Muscle layer of colon (tissue), 2 donors: ENCODE data around the gene DSP.

Experiments
- H3K27ac ChIP-seq: one replicate; pipeline ENCODE4 v1.7.0; 2013; ENCODE audit warnings: low read depth, mild to moderate bottlenecking, low read length, moderate library complexity
- H3K27me3 ChIP-seq, 2 donors: one replicate each; pipeline ENCODE4 v1.7.0; 2013; ENCODE audit warnings: low read length in 2 of 2, mild to moderate bottlenecking in 2 of 2; ENCODE audit not compliant: insufficient read depth in 2 of 2, control insufficient read depth in 1 of 2
- H3K36me3 ChIP-seq: one replicate; pipeline ENCODE4 v1.7.0; 2013; ENCODE audit warnings: mild to moderate bottlenecking, low read length; ENCODE audit not compliant: insufficient read depth
- H3K4me1 ChIP-seq: one replicate; pipeline ENCODE4 v1.7.0; 2013; ENCODE audit warnings: mild to moderate bottlenecking, low read length; ENCODE audit not compliant: insufficient read depth
- H3K4me3 ChIP-seq, 2 donors: one replicate each; pipeline ENCODE4 v1.7.0; 2013; ENCODE audit warnings: low read length in 2 of 2, low read depth in 1 of 2, mild to moderate bottlenecking in 1 of 2, moderate library complexity in 1 of 2
- H3K9ac ChIP-seq: one replicate; pipeline ENCODE4 v1.7.0; 2013; ENCODE audit warnings: low read length
- H3K9me3 ChIP-seq: one replicate; pipeline ENCODE4 v1.7.0; 2013; ENCODE audit warnings: mild to moderate bottlenecking, low read length
- donor health status: abdominal sarcoma.
- donor health status: Adenocarcinoma of cecum.

DSP gene

DNA sequence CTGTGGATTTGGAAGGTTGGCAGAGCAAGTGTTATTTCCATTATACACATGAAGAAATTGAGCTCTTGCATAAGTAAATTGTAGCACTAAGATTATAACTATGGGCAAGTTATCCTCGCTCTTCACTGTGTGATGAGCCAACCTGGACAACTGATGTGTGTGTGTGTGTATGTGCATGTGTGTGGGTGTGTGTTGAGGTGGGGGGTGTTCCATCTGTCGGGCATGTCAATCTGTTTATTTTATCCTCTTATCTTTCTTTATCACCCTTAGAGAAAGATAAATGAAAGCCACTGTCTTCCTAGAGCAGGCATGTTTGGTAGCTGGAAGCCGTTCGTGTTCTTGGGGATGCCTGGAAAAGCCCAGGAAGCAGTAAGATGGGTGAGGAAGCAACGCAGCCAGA, 3.0 kb upstream of the DSP start:
- Histone ChIP-seq H3K9me3 (no peaks in the 10 kb centered on the region), H3K27me3 (peaks cover 38 to 55% of the 10 kb centered on the region in 2 donors), H3K9ac (no peak overlapping the region), H3K27ac (no peak overlapping the region), H3K4me1 (peaks cover 8% of the 10 kb centered on the region), H3K36me3 (no peaks in the 10 kb centered on the region), H3K4me3 (no peak overlapping the region)

DNA sequence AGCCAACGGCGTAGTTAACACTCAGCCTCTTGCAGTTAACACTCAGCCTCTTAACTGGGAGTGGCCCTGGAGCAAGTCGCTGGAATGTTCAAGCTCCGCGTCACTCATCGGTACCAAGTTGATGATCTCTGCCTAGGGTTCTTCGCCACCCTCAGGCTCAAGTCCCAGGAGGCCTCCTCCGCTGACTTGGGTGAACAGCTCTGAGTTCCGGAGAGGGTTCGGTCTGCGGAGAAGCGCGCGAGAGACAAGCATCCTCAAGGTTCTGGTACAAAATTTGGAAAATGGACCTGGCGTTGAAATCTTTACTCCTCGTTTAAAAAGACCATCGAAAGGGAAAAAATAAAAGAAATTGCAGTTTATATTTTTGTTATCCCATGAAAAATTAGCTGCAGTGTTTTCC, 876 bp upstream of the DSP start:
- H3K9me3 ChIP-seq = no peaks in the 10 kb centered on the region
- peaks cover 8% of the 10 kb centered on the region for H3K4me1 ChIP-seq
- H3K4me3 ChIP-seq = peak overlapping the region in 1 of 2 donors; percentile 23
- peaks cover 34 to 55% of the 10 kb centered on the region in 2 donors for H3K27me3 ChIP-seq
- H3K36me3 ChIP-seq = no peaks in the 10 kb centered on the region
- no peak overlapping the region for H3K27ac ChIP-seq
- no peak overlapping the region for H3K9ac ChIP-seq

DNA sequence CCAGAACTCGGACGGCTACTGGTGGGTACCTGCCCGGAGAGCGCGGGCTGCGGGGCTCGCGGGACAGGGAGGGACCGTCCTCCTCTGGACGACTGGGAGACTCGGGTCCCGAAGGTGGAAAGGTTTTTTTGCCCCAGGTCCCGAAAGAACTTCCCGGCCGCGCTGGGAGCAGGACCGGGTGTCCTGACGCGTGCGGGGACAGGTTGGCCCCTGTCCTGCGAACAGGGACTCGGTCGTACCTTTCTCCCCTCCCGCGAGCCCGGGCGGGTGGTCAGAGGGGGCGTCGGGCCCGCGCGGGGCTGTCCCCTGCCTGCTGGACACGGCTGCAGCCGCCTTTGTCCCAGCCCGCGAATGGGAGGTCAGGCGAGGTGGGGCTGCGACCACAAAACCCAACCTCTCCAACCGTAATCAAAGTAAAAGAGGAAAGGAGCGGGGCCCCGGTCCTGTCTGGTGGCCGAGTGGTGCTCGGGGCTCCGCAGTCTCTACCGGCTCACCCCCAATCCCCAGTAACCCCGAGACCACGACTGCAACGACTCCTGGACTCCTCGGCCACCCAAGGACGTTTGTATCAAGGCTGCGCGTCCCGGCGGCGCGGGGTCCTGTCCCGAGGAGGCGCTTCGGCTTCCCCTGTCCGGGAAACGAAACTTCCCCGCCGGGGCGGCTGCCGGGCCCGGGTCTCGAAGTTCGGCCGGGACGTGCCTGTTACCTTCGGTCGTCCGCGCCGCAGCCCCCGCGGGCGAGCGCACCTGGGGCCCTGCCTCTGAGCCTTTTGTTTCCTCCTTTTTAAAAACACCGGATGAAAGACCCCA, 798 bp downstream of the DSP start:
- H3K4me1 ChIP-seq = peaks cover 8% of the 10 kb centered on the region
- no peaks in the 10 kb centered on the region for H3K9me3 ChIP-seq
- peak overlapping the region; percentile 55 to 59 for H3K4me3 ChIP-seq
- H3K27me3 ChIP-seq = peaks cover 29 to 50% of the 10 kb centered on the region in 2 donors
- H3K27ac ChIP-seq = no peak overlapping the region
- no peak overlapping the region for H3K9ac ChIP-seq
- H3K36me3 ChIP-seq = no peaks in the 10 kb centered on the region

DNA sequence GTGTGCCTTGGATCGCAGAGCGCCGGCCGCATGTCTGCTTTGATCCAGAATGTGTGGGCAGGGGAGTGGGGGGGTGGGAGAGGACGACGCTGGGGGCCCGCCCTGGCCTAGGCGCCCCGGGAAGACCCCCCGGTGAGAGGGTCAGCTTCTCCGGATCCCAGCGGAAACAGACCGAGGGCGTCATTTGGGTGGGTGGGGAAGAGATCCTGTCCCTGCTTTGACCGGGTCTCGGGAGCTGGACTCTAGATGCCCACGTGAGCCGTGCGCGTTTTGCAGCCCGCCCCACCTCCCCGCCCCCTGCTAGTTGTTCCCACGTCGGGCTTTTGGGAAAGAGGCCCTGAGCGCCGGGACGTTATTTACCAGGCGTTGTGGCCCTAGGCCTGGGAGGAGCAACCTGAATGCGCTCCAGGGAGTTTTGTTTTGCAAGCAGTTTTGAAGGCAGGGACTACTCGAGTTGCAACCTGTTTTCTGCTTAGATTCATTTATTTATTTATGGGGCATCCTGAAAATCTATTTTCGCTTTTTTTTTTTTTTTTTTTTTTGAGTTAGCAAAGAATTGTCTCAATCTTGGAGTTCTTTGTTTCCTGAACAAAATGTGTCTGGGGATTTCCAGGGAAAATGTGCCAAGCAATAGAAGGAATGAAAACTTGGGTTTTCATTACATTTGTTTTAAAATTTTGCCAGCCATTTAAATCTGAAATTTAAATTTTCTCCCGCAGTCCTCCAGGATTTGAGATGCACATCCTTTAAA, 1.6 kb downstream of the DSP start:
- no peak overlapping the region for H3K27ac ChIP-seq
- no peak overlapping the region for H3K9ac ChIP-seq

DNA sequence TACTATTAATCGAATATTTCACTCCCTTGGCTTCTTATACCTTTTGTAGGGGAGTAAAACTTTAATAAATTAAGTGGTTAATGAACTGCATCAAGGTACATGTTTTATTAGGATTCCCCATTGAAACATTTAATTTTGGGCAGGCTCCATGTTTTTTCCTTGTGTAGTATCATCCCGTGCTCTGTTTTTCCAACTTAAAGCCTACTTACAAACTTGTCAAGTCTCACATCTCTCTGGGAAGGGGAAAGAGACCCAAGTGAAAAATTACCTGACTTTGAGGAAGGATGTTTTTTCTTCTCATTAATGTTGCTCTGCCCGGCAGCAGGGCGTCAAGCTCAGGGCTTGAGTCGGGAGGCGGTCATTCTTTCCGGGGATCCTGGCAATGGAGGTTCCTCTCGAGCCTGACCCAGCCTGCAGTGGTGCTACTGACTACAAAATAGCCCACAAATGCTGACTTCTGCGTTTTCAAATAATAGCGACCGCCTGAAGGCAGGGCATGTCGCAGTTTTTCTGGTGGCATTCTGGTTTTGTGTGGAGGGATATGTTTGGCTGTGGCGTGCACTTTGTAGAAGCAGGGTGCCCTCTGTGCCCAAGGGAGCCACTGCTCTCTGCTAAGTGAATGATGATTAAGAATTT, 2.4 kb downstream of the DSP start:
- Histone ChIP-seq H3K27me3 (peaks cover 20 to 39% of the 10 kb centered on the region in 2 donors), H3K9me3 (no peaks in the 10 kb centered on the region), H3K9ac (no peak overlapping the region), H3K4me3 (no peak overlapping the region), H3K27ac (no peak overlapping the region), H3K4me1 (peaks cover 8% of the 10 kb centered on the region), H3K36me3 (no peaks in the 10 kb centered on the region)

More for the DNA sequence above, 1.6 kb downstream of the DSP start:
- Histone ChIP-seq H3K9me3 (no peaks in the 10 kb centered on the region), H3K36me3 (no peaks in the 10 kb centered on the region), H3K4me1 (peaks cover 8% of the 10 kb centered on the region), H3K27me3 (peaks cover 28 to 47% of the 10 kb centered on the region in 2 donors), H3K4me3 (peak overlapping the region in 1 of 2 donors; percentile 59)

DNA sequence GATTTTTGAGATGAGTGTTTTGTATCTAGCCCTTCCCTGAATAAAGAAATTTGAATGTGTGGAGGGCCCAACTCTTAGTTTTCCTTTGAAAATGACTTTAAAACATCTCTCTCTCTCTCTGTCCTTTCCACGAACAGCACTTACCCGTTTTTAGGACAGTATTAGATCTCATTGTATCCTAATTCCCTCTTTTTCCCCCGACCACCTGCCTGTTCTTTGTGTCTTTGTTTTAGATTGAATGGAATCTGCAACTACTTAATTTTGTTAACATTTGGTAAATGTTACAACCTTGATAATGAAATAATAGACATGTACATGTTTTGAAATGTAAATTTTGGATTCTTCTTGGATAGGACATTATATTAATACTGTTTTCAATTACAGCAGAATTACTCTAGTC, 3.1 kb downstream of the DSP start:
- H3K4me3 ChIP-seq = no peak overlapping the region
- H3K9ac ChIP-seq = no peak overlapping the region
- H3K27ac ChIP-seq = no peak overlapping the region
- no peaks in the 10 kb centered on the region for H3K36me3 ChIP-seq
- H3K9me3 ChIP-seq = no peaks in the 10 kb centered on the region
- peaks cover 8% of the 10 kb centered on the region for H3K4me1 ChIP-seq
- peaks cover 16 to 33% of the 10 kb centered on the region in 2 donors for H3K27me3 ChIP-seq

DNA sequence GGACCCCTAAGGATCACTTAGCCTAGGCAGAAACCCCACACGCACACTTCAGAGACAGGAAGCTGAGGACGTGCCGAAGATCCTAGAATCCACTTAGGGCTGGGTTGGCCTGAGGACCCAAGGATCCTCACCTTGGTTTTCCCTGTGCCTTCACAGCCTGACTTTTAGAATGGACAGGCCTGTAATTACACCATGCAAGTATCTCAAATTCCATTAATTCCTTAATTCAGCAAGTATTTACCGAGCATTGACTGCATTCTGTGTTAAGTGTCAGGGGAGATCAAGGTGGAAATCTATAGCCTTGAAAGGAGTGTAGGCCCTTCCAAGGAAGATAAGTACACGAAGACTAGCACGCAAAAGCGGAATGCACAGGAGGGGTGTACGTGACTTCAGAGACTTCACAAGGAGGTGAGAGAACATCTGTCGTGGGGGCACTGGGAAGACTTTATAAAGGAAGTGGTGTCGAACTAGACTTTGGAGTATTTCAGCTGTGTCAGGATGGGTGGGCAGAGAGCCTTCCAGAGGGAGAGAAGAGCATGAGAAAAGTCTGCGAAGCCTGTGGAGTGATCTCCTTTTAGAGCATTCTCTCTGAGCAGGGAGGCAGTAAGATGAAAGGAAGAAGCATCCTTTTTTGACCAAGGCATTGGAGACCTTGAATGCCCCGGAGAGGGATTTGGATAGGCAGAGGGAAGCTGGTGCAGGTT, 4.0 kb downstream of the DSP start:
- Histone ChIP-seq H3K27ac (no peak overlapping the region), H3K36me3 (no peaks in the 10 kb centered on the region), H3K9me3 (no peaks in the 10 kb centered on the region), H3K4me3 (no peak overlapping the region), H3K27me3 (peaks cover 7 to 24% of the 10 kb centered on the region in 2 donors), H3K4me1 (peaks cover 8% of the 10 kb centered on the region), H3K9ac (no peak overlapping the region)

DNA sequence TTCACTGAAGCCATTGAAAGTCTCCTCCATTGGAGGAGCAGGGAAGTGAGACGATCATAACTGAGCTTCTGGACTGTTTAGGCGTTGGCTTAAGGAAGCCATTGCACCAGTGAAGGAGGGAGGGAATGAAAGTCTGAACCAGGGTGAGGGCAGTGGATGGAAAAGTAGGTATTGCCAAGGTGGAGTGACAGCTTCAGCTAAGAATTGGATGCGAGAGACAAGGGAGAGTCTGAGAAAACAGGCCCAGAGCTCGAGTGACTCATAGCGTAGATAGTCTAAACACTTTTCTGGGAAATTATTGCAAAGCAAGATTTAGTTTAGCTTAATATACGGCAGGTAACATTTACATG, 4.5 kb downstream of the DSP start:
- no peaks in the 10 kb centered on the region for H3K36me3 ChIP-seq
- H3K27me3 ChIP-seq = peaks cover 2 to 19% of the 10 kb centered on the region in 2 donors
- no peak overlapping the region for H3K27ac ChIP-seq
- H3K9me3 ChIP-seq = no peaks in the 10 kb centered on the region
- peaks cover 2% of the 10 kb centered on the region for H3K4me1 ChIP-seq
- H3K4me3 ChIP-seq = no peak overlapping the region
- H3K9ac ChIP-seq = no peak overlapping the region

DNA sequence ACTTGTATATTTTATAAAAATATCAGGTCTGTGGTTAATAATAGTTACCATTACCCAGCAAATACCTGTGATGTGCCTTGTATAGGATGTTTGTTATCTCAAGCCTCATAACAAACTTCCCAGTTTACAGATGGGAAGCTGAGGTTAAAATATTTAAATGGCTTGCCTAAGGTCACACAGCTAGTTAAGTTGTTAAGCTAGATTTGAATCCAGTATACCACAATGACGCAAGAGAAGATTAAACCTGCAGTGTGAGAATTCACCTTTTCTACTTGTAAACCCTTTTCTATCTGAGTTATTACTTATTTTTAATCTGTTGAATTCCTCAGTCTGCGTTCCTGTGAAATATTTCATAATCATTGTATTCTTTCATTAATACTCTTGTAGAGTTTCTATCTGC, 4.9 kb downstream of the DSP start:
- Histone ChIP-seq H3K9ac (no peak overlapping the region), H3K27me3 (peaks cover 0 to 15% of the 10 kb centered on the region in 2 donors), H3K27ac (no peak overlapping the region), H3K4me1 (no peaks in the 10 kb centered on the region), H3K4me3 (no peak overlapping the region), H3K9me3 (no peaks in the 10 kb centered on the region), H3K36me3 (no peaks in the 10 kb centered on the region)

DNA sequence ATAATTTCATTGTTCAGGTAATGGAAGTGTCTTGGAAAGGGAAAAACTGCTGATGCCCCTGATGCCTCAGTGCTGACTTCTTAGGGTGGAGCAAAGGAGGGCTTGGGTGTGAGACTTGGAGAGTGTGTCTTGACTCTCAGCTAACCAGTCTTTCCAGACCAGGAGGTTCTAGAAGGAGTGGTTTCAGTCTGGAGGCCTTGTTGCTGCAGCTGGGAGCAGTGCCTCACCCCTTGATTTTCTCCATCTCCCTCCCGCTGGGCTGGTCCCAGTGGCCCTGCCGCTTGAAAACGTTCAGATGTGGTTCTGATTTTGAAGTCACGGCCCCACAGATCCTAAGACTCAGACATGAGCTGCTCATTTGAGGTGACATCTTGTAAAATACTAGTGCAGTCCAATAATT, 5.4 kb downstream of the DSP start:
- peaks cover 0 to 10% of the 10 kb centered on the region in 2 donors for H3K27me3 ChIP-seq
- no peak overlapping the region for H3K4me3 ChIP-seq
- no peaks in the 10 kb centered on the region for H3K36me3 ChIP-seq
- no peak overlapping the region for H3K9ac ChIP-seq
- no peak overlapping the region for H3K27ac ChIP-seq
- H3K9me3 ChIP-seq = no peaks in the 10 kb centered on the region
- no peaks in the 10 kb centered on the region for H3K4me1 ChIP-seq

DNA sequence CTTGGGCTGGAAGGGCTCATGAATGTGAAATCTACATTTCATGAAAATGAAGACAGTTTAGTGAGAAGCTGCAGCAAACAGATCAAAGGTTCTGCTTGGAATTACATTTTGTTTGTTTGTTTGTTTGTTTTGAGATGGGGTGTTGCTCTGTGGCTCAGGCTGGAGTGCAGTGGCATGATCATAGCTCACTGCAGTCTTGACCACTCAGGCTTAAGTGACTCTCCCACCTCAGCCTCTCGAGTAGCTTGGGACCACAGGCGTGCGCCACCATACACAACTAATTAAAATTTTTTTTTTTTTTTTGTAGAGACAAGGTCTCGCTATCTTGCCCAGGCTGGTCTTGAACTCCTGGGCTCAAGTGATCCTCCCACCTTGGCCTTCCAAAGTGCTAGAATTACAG, 5.8 kb downstream of the DSP start:
- Histone ChIP-seq H3K27ac (no peak overlapping the region), H3K27me3 (peaks cover 0 to 6% of the 10 kb centered on the region in 2 donors)

More for the DNA sequence above, 5.8 kb downstream of the DSP start:
- H3K4me1 ChIP-seq = no peaks in the 10 kb centered on the region
- H3K4me3 ChIP-seq = no peak overlapping the region
- H3K36me3 ChIP-seq = no peaks in the 10 kb centered on the region
- H3K9ac ChIP-seq = no peak overlapping the region
- no peaks in the 10 kb centered on the region for H3K9me3 ChIP-seq
